Transverse colon (tissue), 3 donors: ENCODE results near the gene SAT2.

Experiments used
- POLR2A ChIP-seq: fragments of 450-650 bp; IDR thresholded peaks from one replicate; pipeline ENCODE4 v1.6.1; 2016; ENCODE audit warnings: antibody characterized with exemption, mild to moderate bottlenecking, moderate library complexity
- TF ChIP-seq, protein P1 (sequence below), 5 experiments: fragments of 200-600 bp in 3 of 5; fragments of 450-650 bp in 2 of 5; sonication (generic) in 3 of 5; IDR thresholded peaks; 1 replicate in 2 of 5; 2 replicates in 3 of 5; pipeline ENCODE4 v1.5.1; 2016 to 2017; ENCODE audit warnings: antibody characterized with exemption in 5 of 5, inconsistent platforms in 3 of 5, mild to moderate bottlenecking in 2 of 5, moderate library complexity in 1 of 5

DNA sequence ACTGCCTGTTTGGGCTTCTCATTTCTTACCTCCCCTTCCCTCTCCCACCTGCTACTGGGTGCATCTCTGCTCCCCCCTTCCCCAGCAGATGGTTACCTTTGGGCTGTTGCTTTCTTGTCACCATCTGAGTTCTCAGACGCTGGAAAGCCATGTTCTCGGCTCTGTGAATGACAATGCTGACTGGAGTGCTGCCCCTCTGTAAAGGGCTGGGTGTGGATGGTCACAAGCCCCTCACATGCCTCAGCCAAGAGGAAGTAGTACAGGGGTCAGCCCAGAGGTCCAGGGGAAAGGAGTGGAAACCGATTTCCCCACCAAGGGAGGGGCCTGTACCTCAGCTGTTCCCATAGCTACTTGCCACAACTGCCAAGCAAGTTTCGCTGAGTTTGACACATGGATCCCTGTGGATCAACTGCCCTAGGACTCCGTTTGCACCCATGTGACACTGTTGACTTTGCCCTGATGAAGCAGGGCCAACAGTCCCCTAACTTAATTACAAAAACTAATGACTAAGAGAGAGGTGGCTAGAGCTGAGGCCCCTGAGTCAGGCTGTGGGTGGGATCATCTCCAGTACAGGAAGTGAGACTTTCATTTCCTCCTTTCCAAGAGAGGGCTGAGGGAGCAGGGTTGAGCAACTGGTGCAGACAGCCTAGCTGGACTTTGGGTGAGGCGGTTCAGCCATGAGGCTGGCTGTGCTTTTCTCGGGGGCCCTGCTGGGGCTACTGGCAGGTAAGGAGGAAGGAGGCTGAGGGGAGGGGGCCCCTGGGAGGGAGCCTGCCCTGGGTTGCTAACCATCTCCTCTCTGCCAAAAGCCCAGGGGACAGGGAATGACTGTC, 48.4 kb downstream of the SAT2 start, which contains the start of gene CD68:
- TF ChIP-seq, protein P1, sequence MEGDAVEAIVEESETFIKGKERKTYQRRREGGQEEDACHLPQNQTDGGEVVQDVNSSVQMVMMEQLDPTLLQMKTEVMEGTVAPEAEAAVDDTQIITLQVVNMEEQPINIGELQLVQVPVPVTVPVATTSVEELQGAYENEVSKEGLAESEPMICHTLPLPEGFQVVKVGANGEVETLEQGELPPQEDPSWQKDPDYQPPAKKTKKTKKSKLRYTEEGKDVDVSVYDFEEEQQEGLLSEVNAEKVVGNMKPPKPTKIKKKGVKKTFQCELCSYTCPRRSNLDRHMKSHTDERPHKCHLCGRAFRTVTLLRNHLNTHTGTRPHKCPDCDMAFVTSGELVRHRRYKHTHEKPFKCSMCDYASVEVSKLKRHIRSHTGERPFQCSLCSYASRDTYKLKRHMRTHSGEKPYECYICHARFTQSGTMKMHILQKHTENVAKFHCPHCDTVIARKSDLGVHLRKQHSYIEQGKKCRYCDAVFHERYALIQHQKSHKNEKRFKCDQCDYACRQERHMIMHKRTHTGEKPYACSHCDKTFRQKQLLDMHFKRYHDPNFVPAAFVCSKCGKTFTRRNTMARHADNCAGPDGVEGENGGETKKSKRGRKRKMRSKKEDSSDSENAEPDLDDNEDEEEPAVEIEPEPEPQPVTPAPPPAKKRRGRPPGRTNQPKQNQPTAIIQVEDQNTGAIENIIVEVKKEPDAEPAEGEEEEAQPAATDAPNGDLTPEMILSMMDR (IDR thresholded peaks at IDR 0.05) = no peak
- TF ChIP-seq POLR2A = peak; percentile 85
